Kasumi-1 (cell line): ENCODE data around the gene EPPIN.
"Not testable (repeated sequence)": the region's sequence is repeated elsewhere in the genome, so short reads cannot be mapped to it uniquely, and the experiment has no call there.

ENCODE experiments used
- DNase-seq, 2 experiments: peaks; one replicate each; lab custom pipeline; 2025; lab: John Stamatoyannopoulos, UW

The EPPIN gene

DNA sequence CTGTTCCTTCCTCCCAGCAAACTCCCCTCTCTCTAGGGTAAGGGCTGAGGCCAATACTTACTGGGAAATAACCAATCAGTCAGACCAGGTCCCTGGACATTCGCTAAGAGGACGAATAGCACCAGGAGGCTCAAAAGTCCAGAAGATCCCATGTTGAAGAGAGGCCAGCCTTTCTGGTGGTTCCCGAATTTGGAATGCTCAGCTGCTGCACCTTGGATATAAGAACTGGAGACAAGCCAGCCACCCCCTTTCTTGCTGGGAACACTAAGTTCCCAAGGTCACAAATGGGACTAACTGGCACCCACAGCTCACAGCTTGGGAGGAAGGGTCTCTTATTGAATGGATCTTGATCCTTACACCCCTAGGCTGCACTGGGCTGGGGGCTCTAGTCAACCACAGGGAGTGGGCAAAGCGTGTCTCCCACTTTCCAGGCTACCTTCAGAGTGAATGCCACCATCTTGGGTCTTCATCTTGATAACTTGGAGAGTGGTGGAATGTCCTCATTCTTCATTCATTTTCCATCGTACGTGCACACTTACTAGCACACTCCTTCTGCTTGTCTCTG lies at the start of gene EPPIN:
TSS of gene EPPIN (minus strand) at position 196 of the 565 bp plus-strand sequence. CDS start at position 152, 44 bp downstream.
- DNase-seq = no peak

DNA sequence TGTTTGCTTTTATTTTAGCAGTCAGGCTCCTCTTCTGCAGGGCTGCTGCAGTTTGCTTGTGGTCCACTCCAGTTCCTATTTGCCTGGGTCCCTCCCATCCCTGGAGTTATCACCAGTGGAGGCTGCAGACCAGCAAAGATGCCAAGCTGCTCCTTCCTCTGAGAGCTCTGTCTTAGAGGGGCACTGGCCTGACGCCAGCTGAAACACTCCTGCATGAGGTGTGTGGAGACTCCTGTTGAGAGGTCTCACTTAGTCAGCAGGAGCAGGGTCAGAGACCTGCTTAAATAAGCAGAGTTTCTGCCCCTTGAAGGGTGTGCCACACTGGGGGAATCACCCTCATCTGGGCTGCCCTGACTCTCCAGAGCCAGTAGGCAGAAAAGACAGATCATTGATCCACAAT lies 48.0 kb upstream of the EPPIN start:
- no peak for DNase-seq

- DNase-seq = no peak
Measured at GRCh38 chr20:45593498-45593897, 46.3 kb upstream of the EPPIN start.

GRCh38 chr20:45592574-45593189 lies 45.5 kb upstream of the EPPIN start:
- peak; percentile 80 to 83 for DNase-seq

DNA sequence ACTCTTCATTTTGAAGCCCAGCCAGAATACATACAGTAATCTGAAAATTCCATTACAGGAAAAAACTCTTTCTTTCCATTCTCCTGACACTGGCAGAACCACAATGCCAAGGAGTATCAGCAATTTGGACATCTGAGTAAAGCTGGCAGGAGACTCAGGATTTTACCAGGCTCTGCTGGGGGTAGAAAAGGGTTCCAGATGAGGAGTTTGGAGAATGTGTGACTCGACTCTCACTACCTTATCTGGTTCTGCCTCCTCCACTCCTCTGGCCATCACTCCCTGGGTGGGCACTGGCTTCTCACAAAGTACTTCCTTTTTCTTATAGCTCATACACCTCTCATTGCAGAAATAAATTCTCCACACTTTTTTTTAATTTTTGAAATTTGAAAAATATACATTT lies 42.5 kb upstream of the EPPIN start:
- DNase-seq = no peak

- DNase-seq = no peak
Measured at GRCh38 chr20:45588800-45589199, 41.6 kb upstream of the EPPIN start.

- DNase-seq = not testable (repeated sequence)
Measured at GRCh38 chr20:45585986-45586385, 38.8 kb upstream of the EPPIN start.

DNA sequence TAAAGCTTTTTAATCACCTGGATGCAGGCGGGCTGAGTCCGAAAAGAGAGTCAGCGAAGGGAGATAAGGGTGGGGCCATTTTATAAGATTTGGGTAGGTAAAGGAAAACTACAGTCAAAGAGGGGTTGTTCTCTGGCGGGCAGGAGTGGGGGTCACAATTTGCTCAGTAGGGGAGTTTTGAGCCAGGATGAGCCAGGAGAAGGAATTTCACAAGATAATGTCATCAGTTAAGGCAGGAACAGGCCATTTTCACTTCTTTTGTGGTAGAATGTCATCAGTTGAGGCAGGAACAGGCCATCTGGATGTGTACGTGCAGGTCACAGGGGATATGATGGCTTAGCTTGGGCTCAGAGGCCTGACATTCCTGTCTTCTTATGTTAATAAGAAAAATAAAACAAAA lies 37.1 kb upstream of the EPPIN start:
- DNase-seq = not testable (repeated sequence)

DNA sequence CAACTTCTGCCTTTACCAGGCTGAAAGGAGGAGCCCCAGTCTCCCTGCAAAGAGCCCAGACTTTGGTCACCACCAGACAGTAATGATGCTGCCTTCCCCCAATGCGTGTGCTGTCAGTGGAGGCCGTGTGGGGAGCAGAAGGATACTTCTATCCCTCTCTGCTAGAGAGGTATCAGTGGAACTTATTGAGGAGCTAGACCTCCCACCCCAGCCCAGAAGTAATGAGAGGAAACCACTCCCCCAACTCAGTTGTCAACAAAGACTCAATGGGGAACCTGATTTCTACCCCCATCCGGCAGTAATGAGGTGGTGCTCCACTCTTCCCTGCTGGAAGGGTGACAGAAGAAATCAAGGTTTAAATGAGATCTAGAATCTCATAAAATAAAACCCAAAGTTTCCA lies 36.3 kb upstream of the EPPIN start:
- DNase-seq = no peak

DNA sequence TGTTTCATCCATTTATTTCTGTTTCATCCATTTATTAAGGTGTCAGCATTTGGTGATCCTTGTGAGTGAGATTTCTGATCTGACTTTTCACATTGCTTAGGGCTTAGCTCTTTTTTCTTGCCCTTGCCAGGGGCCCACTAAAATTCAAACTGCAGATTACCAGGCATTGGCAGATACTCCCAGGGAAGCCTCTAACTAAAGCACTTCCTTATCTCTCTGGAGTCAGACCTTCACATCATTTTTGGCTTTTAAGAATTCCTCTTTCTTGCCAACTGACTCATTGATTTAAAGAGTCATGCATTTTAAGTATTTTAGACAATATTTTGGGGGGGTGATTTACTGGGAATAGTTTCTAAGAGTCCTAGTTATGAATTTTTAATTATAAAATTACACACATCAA lies 34.5 kb upstream of the EPPIN start:
- no peak for DNase-seq

DNA sequence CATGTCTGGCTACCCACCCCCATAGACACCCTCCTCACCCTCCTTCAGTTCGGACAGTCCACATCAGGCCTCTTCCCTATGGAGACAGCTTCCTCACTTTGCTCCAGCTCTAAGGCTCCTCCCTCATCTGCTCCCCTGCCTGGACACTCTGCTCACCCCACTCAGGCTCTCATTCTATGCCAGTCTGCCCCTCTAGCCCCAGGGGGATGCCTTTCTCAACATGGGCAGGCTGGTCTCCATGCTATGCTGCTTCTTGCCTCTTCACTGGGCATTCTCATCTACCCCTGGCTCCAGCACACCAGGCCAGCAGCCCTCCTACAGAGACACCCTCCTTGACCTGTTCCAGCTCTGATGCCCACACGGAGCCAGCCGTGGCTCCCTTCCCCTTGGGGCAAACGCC lies 32.0 kb upstream of the EPPIN start, which contains the start of gene WFDC8:
TSS of gene WFDC8 (minus strand) at position 101 of the 400 bp plus-strand sequence. CDS start at position 64, 37 bp downstream.
- DNase-seq = no peak

DNA sequence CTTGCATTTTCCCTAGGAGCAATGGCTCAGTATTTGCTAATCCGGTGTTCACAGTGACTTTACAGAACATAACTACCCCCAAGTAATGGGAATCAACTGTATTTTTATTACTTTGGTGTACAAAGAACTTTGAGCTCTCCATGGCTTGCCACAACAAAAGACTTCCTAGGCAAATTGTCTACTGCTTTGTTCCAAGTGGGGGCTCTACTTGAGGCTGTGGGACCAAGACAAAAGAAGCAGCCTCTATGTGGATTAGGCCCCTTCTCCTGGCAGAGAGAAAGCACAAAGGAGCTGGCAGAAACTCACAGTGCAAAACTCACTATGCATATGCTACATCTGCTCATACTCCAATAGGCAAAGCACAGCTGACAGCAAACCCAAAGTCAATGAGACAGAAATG lies 31.0 kb upstream of the EPPIN start:
- no peak for DNase-seq

- no peak for DNase-seq
Measured at GRCh38 chr20:45576995-45577394, 29.8 kb upstream of the EPPIN start.

GRCh38 chr20:45575931-45576330 lies 28.7 kb upstream of the EPPIN start:
- DNase-seq = no peak

GRCh38 chr20:45569650-45570049 lies 22.4 kb upstream of the EPPIN start:
- DNase-seq = not testable (repeated sequence)

DNA sequence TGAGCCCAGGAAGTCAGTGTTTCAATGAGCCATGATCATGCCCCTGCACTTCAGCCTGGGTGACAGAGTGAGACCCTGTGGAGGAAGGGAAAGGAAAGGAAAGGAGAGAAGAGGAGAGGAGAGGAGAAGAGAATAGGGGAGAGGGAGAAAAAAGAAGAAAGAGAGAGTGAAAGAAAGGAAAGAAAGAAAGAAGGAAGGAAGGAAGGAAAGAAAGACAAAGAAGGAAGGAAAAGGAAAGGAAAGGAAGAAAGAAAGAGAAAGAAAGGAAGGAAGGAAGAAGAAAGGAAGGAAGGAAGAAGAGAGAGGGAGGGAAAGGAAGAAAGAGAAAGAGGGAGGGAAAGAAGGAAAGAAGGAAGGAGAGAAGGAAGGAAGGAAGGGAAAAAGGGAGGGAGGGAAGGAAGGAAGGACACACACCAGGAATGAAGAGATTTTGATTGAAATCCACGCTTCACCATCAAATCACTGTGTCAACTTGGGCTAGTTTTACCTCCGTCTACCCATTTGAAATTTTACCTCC lies 17.6 kb upstream of the EPPIN start:
- DNase-seq = no peak

GRCh38 chr20:45555198-45555597 lies 8.0 kb upstream of the EPPIN start:
- DNase-seq = no peak

DNA sequence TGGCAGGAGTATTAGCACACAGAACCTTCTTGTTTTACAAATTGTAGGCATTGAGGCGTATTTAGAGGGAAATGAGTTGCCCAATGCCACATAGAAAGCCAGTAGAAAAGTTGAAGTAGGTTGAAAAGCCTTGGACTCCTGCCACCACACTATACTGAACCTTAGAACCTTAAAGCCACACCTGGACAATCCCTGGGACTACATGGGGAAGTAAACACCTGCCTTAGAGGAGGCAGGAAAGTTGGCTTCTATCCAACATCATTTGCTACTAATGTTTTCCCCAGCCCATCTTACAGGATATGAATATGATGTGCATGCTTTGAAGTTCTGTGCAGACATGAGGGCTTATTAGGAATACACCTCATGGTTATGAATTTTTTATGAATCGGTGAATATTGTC lies 5.3 kb upstream of the EPPIN start:
- DNase-seq = no peak

DNA sequence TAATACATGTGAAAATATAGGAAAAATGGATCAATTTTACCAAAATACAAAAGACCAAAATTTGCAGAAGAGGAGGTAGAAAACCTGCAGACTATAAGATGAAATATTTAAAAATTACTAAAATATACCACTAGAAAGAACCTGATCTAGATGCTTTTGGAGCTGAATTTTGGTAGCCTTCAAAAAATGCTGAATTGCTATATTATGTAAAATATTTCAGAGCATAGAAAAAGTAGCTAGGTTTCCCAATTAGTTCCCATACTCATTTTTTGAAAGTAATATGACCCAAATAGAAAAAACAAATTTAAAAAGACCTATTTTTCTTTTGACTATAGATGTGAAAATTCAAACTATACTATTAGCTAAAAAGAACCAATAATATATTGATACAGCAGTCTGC lies 3.6 kb upstream of the EPPIN start:
- DNase-seq = no peak

DNA sequence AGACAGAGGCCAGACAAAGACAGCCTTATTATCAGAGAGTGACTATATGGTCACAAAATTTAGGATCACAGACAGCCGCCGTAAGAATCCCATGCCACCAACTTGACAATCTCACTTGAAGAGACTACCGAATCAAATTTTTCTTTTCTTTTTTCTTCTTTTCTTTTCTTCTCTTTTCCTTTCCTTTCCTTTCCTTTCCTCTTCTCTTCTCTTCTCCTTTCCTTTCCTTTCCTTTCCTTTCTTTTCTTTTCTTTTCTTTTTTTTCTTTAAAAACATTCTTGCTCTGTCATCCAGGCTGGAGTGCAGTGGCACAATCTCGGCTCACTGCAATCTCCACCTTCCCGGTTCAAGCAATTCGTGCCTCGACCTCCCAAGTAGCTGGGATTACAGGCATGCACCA lies 1.2 kb upstream of the EPPIN start:
- DNase-seq = no peak

DNA sequence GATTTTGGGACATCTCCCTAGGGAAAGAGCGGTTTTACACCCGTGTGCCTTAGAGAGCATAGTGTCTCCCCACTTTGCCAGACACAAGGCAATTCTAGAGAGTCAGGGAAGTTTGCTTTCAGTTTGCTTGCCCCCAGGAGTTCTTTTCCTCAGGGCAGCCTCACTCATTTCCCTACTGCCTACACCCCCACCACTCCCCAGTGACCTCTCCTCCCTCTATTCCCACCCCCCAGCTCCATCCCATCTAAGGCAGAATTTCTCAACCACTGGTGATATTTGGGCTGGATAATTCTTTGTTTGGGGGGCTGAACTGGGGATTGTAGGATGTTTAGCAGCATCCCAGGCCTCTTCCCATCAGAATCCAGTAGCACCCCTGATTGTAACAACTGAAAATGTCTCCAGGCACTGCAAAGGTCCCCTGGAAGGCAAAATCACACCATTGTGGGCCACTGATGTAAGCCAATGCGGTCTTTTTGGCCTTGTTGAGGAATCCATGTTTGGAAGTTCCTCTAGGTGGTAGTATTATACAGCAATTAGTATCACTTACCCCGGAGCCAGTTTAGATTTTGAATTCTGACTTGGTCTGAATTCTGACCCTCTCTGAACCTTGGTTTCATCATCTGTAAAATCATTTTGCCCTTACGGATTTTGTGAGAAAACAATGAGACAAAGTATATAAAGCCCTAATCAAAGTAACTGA lies 1.3 kb downstream of the EPPIN start:
- DNase-seq = peak in 1 of 2 experiments; percentile 3

DNA sequence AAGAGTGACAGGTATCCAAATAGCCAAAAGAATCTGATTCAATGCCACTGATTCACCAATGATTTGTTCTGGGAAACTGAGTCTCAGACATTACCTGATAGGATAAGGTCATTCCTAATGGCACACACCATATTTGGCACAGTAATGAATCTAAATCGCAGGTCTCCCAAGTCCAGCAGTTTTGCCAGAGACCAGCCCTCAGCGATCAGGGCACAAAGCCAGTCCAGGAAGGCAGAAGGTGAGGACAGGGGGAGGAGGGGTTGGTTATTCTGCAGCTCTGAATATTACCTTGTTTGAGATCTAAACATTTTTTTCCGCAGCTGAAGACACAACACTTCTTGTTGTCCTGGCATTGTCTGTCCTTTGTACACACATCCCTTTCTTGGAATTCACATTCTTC lies 1.9 kb downstream of the EPPIN start:
- DNase-seq = no peak

- no peak for DNase-seq
Measured at GRCh38 chr20:45539382-45539781, 7.8 kb downstream of the EPPIN start, which contains the start of gene WFDC6. Gene WFDC6, minus strand, starts transcription at chr20:45539482. Its CDS starts 75 bp downstream, at chr20:45539407.
